RWPE2 (cell line): ENCODE data around the gene NDUFA12.

Experiments used
- ATAC-seq: fragments of 200-7000 bp; cut with Tn5 transposase; 3 replicates; pipeline ENCODE4 v1.9.1; 2021; ENCODE audit warnings: low read depth
- DNase-seq: peaks from one replicate; pipeline ENCODE4 v3.0.0-alpha.2; 2020; ENCODE audit warnings: low spot score
- H3K27ac ChIP-seq: fragments of 450-650 bp; 2 replicates; pipeline ENCODE4 v1.5.1; 2017; ENCODE audit warnings: mild to moderate bottlenecking; ENCODE audit not compliant: poor library complexity, severe bottlenecking
- H3K27me3 ChIP-seq: fragments of 250-450 bp; sonication (Bioruptor Pico); 2 replicates; pipeline ENCODE4 v1.5.1; 2021; ENCODE audit warnings: mild to moderate bottlenecking, moderate library complexity; ENCODE audit not compliant: insufficient read depth, poor library complexity, severe bottlenecking
- H3K36me3 ChIP-seq: fragments of 250-450 bp; sonication (Bioruptor Pico); 2 replicates; pipeline ENCODE4 v1.5.1; 2020; ENCODE audit warnings: low read depth, mild to moderate bottlenecking, moderate library complexity
- H3K4me1 ChIP-seq: fragments of 250-450 bp; sonication (Bioruptor Pico); 2 replicates; pipeline ENCODE4 v1.5.1; 2021; ENCODE audit warnings: mild to moderate bottlenecking, moderate library complexity; ENCODE audit not compliant: insufficient read depth, poor library complexity, severe bottlenecking
- H3K4me3 ChIP-seq: fragments of 250-450 bp; sonication (Bioruptor Pico); 2 replicates; pipeline ENCODE4 v1.5.1; 2021; ENCODE audit warnings: mild to moderate bottlenecking, moderate library complexity; ENCODE audit not compliant: severe bottlenecking
- H3K9me3 ChIP-seq: fragments of 250-450 bp; sonication (Bioruptor Pico); 2 replicates; pipeline ENCODE4 v1.5.1; 2021; ENCODE audit warnings: mild to moderate bottlenecking, moderate library complexity; ENCODE audit not compliant: severe bottlenecking
- CTCF ChIP-seq: fragments of 450-650 bp; IDR thresholded peaks from one replicate; pipeline ENCODE4 v1.5.1; 2017; ENCODE audit warnings: mild to moderate bottlenecking, moderate library complexity; ENCODE audit not compliant: poor library complexity, severe bottlenecking

Gene NDUFA12

GRCh38 chr12:94961911-94962310 lies 41.6 kb downstream of the NDUFA12 start:
- ATAC-seq, result no peak
- no peak for DNase-seq
- no peak for TF ChIP-seq CTCF
- Histone ChIP-seq H3K4me3 (no peak overlapping the region), H3K27ac (no peak overlapping the region), H3K9me3 (no peaks in the 10 kb centered on the region), H3K27me3 (no peaks in the 10 kb centered on the region), H3K36me3 (no peaks in the 10 kb centered on the region), H3K4me1 (no peaks in the 10 kb centered on the region)

GRCh38 chr12:94961256-94961824 lies 42.2 kb downstream of the NDUFA12 start:
- Histone ChIP-seq H3K4me3 (no peak overlapping the region), H3K9me3 (no peaks in the 10 kb centered on the region), H3K36me3 (no peaks in the 10 kb centered on the region), H3K4me1 (no peaks in the 10 kb centered on the region), H3K27me3 (no peaks in the 10 kb centered on the region), H3K27ac (no peak overlapping the region)
- DNase-seq, result no peak
- no peak for TF ChIP-seq CTCF
- ATAC-seq, result no peak

GRCh38 chr12:94957006-94957405 lies 46.5 kb downstream of the NDUFA12 start:
- Histone ChIP-seq H3K4me3 (no peak overlapping the region), H3K27ac (no peak overlapping the region), H3K9me3 (no peaks in the 10 kb centered on the region), H3K4me1 (peaks cover 16% of the 10 kb centered on the region), H3K27me3 (no peaks in the 10 kb centered on the region), H3K36me3 (no peaks in the 10 kb centered on the region)
- DNase-seq, result no peak
- no peak for TF ChIP-seq CTCF
- ATAC-seq, result no peak

- H3K9me3 ChIP-seq, result no peaks in the 10 kb centered on the region
- DNase-seq (no peak), ATAC-seq (no peak)
- TF ChIP-seq CTCF, result no peak
- peak overlapping the region; percentile 88 for H3K27ac ChIP-seq
- peaks cover 16% of the 10 kb centered on the region for H3K4me1 ChIP-seq
- no peak overlapping the region for H3K4me3 ChIP-seq
- H3K36me3 ChIP-seq, result no peaks in the 10 kb centered on the region
- no peaks in the 10 kb centered on the region for H3K27me3 ChIP-seq
Observed at GRCh38 chr12:94954948-94955592, 48.4 kb downstream of the NDUFA12 start.

GRCh38 chr12:94954029-94954685 lies 49.3 kb downstream of the NDUFA12 start:
- H3K9me3 ChIP-seq, result no peaks in the 10 kb centered on the region
- ATAC-seq, result peak; percentile 97
- H3K4me3 ChIP-seq, result no peak overlapping the region
- no peaks in the 10 kb centered on the region for H3K27me3 ChIP-seq
- DNase-seq, result no peak
- peaks cover 16% of the 10 kb centered on the region for H3K4me1 ChIP-seq
- H3K27ac ChIP-seq, result peak overlapping the region; percentile 88
- no peak for TF ChIP-seq CTCF
- no peaks in the 10 kb centered on the region for H3K36me3 ChIP-seq
